ENCODE results near the gene IGSF23. TPM values are rescaled to one million over a fixed set of nuclear protein-coding genes. Genes with fewer than 3 reads are reported as not detected.

Gene IGSF23
- total RNA-seq, 5 donors from 2014 or later (not counting 1 experiment from before 2014, with no cell fraction given): not detected

Other genes starting within 250 kb of the IGSF23 start
- gene ZNF285, start 212.0 kb upstream of the IGSF23 start, total RNA-seq: 1 to 10 TPM; 1.1 to 3.5 (median 1.7) TPM
- 1 to 10 TPM in 4 of 5 donors, under 1 TPM in 1; 0.54 to 2.5 (median 1.7) TPM for gene ZNF229, start 165.1 kb upstream of the IGSF23 start, total RNA-seq
- gene ZNF180, start 113.0 kb upstream of the IGSF23 start, total RNA-seq: 10 to 100 TPM in 3 of 5 donors, 1 to 10 TPM in 2; 7.0 to 20.1 (median 17.8) TPM
- gene CEACAM20, start 83.9 kb upstream of the IGSF23 start, total RNA-seq: not detected
- 1 to 10 TPM; 1.2 to 3.4 (median 2.8) TPM for gene PVR, start 30.3 kb downstream of the IGSF23 start, total RNA-seq
- 1 to 10 TPM in 3 of 5 donors, under 1 TPM in 2; 0.57 to 2.7 (median 1.0) TPM for gene CEACAM19, start 57.9 kb downstream of the IGSF23 start, total RNA-seq
- not detected for gene CEACAM16, start 85.6 kb downstream of the IGSF23 start, total RNA-seq
- 100 to 1,000 TPM in 1 of 5 donors, 10 to 100 TPM in 4; 18.7 to 103 (median 19.4) TPM for gene BCL3, start 135.1 kb downstream of the IGSF23 start, total RNA-seq
- gene CBLC, start 164.3 kb downstream of the IGSF23 start, total RNA-seq: under 1 TPM in 2 of 5 donors, not detected in 3; 0.25 to 0.30 TPM
- 1 to 10 TPM in 1 of 5 donors, under 1 TPM in 3, not detected in 1; 0.39 to 1.0 (median 0.87) TPM for gene BCAM, start 195.5 kb downstream of the IGSF23 start, total RNA-seq
- 1 to 10 TPM in 4 of 5 donors, under 1 TPM in 1; 0.30 to 1.8 (median 1.4) TPM for gene NECTIN2, start 232.7 kb downstream of the IGSF23 start, total RNA-seq